GM21367 (cell line): ENCODE data around the gene KLHL3.

Source experiments
- ATAC-seq: cut with Tn5 transposase; IDR thresholded peaks from one replicate; pipeline ENCODE4 v1.9.1; 2021; ENCODE audit not compliant: unreplicated experiment

KLHL3 gene

GRCh38 chr5:137584262-137584661 lies 151.6 kb downstream of the KLHL3 start:
- no peak for ATAC-seq

DNA sequence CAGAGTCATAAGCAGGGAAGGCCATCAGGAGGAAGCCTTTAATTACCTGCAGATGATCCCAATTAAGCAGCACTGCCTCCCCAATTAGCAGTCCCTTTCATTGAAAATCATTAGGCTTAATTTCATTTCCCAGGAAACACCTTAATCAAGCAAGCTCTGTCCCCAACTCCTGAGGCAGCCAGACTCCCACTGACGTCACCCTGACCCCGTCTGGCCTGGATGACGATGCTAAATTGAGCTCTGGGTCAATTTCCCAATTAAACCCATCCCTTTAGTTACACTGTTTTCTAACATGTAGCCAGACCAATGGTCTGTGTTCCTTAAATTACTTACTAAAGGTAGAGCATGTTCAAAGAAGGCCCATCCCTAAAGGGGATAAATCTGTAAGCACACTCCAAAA lies 152.8 kb downstream of the KLHL3 start:
- no peak for ATAC-seq

- ATAC-seq, result no peak
These were observed 153.7 kb downstream of the KLHL3 start for GRCh38 chr5:137582218-137582617.

- no peak for ATAC-seq
These were observed 154.1 kb downstream of the KLHL3 start for GRCh38 chr5:137581776-137582175.

DNA sequence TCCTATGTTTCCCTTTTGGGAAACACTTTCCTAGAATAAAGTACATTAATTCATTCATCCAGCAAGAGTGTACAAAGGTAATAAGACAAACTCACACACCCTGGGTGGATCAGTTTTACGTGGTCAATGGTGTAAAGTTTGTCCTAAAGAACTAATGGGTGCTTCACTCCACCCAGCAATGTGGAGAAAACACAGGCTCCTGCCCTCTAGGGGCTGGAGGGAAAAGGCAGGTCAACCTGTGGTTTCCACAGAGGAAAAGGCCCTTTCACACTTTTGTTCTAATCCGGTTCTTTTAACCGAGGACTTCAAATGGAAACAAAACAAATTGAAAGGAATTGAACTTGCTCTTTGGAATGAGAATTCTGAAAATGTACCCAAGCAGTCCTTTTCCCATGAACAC lies 155.9 kb downstream of the KLHL3 start:
- ATAC-seq, result no peak

- no peak for ATAC-seq
These were observed 160.0 kb downstream of the KLHL3 start for GRCh38 chr5:137575847-137576246.

GRCh38 chr5:137575211-137575610 lies 160.7 kb downstream of the KLHL3 start:
- ATAC-seq, result no peak

DNA sequence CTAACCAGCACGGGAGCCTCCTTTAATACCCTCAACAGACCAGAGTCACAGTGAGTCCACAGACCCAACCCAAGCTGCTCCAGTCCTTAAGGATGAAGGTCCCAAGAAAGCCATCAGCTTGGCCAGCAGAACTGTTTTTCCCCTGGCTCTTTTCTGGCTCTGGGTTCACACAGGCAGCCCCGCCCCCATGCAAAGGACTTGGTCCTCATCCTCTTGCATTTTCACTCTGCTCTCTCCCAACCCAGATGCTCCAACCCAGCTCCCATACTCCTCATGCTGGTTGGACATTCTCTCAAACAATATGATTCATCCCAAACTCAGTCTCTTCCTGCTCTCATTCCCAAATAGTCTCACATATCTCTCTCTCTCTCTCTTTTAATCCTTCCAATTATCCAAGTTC lies 162.5 kb downstream of the KLHL3 start:
- no peak for ATAC-seq

DNA sequence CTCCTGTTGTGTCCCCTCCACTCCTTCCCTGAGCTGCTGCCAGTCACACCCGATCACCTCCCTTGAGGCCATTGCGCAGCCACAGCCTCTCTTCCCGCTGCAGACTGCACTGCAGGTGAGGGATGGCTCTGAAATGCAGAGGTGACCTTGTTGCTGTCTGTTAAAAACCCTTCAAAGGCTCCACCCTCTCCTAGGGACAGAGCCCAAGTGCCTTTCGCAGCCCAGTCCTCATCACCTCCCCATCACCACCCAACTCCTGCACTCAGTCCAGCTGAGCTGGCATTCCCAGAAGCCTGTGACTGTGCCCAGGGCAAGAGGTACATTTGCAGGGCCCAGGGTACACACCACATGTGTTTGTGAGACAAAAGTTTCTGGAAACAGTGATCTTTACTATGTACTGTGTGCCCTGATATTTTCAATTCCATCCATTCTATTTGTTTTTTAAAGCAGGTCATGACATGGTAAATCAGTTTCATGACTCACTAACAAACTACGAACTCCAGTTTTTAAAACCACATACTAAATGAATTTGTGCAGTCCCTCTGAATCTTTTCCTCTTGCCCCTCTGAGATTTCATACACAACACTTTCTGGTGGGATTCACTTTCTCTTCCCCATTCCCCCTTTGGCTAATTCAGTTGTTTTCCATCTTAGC lies 163.7 kb downstream of the KLHL3 start:
- no peak for ATAC-seq

DNA sequence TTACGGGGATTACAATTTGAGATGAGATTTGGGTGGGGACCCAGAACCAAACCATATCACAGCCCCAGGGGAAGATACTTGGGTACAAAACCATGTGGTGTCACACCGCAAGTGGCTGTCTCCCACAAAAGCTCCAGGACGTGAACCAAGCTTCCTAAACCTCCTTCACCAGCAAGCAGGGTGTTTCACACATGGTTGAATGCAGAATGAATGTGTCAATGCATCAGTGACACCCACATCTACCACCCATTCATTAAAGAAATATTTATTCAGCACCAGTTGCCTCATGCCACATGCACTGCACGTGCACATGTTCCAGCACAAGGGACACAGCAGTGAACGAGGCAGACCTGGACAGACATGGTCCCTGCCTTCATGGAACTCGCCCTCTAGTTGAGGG lies 165.8 kb downstream of the KLHL3 start:
- no peak for ATAC-seq
